OCI-LY3 (cell line): Measurements from ENCODE around the gene TMEM11.

Source experiments
- EZH2phosphoT487 ChIP-seq: fragments of 200-600 bp; shearing (Covaris generic); IDR thresholded peaks from 2 replicates; pipeline ENCODE4 v1.6.1; 2018; ENCODE audit warnings: antibody characterized with exemption, mixed run types, low read depth
- TF ChIP-seq, protein P1 (sequence below): fragments of 200-600, 300-600 bp; sonication (generic); IDR thresholded peaks from 2 replicates; pipeline ENCODE4 v1.5.1; 2014; ENCODE audit warnings: antibody characterized with exemption, low read length, low read depth

DNA sequence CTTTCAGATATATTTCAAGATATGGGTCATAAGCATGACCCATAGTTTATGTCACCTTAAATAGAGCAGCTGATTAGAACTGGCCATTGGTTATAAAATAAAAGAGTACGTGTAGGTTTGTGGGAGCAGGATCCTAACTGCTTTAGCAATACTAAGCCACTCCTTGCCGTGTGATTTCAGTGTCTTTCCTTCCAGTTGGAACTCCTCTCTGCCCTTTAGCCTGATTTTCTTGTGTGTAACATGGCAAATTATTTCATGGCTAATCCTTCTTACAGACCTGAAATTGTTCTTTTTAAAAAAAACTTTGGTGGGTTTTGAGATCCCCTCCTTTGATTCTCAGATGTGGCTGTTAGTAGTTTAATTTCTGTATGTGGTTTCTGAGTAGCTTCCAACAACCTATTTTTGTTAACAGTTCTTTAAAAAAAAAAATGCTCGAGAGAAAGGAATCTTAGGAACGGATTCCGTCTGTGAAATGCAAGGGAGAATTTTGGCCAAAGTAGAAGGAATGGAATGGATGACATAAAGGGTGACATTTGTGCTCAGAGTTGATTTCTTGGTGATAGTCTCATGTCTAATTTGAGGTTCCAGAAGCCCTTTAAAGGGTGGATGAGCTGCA is 47.3 kb downstream of the TMEM11 start:
- TF ChIP-seq, protein P1, sequence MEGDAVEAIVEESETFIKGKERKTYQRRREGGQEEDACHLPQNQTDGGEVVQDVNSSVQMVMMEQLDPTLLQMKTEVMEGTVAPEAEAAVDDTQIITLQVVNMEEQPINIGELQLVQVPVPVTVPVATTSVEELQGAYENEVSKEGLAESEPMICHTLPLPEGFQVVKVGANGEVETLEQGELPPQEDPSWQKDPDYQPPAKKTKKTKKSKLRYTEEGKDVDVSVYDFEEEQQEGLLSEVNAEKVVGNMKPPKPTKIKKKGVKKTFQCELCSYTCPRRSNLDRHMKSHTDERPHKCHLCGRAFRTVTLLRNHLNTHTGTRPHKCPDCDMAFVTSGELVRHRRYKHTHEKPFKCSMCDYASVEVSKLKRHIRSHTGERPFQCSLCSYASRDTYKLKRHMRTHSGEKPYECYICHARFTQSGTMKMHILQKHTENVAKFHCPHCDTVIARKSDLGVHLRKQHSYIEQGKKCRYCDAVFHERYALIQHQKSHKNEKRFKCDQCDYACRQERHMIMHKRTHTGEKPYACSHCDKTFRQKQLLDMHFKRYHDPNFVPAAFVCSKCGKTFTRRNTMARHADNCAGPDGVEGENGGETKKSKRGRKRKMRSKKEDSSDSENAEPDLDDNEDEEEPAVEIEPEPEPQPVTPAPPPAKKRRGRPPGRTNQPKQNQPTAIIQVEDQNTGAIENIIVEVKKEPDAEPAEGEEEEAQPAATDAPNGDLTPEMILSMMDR, result no peak
- no peak for TF ChIP-seq EZH2phosphoT487
